Inferior parietal cortex (tissue), 1 donor: ENCODE results near the gene LRRN2.
"Not testable (repeated sequence)": the region's sequence is repeated elsewhere in the genome, so short reads cannot be mapped to it uniquely, and the experiment has no call there.

ENCODE experiments used
- DNase-seq: peaks from one replicate; pipeline ENCODE4 v3.0.0-alpha.2; 2016; ENCODE audit errors: extremely low spot score

LRRN2 gene

GRCh38 chr1:204685236-204686006, at the start of gene LRRN2:
LRRN2 (minus strand) TSS chr1:204685738; CDS start chr1:204619992, 65,746 bp downstream.
- DNase-seq: no peak

DNA sequence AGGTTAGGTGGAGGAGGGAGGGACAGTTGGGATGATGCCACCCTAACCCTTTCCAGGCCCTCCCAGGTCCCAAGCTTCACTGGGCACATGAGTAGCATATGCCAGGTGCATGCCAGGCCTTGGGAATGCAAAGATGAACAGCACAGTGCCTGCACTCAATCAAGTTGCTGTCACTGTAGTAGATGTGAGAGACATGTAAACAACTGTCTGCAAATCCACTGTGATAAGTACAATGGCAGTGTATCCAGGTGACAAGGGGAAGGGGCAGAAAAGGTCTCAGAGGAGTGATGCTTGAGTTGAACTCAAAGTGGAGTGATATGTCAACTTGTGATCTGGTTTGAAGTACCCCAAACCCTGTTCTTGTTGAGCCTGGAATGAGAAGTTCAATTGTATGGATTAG, 49.5 kb upstream of the LRRN2 start:
- DNase-seq: no peak

DNA sequence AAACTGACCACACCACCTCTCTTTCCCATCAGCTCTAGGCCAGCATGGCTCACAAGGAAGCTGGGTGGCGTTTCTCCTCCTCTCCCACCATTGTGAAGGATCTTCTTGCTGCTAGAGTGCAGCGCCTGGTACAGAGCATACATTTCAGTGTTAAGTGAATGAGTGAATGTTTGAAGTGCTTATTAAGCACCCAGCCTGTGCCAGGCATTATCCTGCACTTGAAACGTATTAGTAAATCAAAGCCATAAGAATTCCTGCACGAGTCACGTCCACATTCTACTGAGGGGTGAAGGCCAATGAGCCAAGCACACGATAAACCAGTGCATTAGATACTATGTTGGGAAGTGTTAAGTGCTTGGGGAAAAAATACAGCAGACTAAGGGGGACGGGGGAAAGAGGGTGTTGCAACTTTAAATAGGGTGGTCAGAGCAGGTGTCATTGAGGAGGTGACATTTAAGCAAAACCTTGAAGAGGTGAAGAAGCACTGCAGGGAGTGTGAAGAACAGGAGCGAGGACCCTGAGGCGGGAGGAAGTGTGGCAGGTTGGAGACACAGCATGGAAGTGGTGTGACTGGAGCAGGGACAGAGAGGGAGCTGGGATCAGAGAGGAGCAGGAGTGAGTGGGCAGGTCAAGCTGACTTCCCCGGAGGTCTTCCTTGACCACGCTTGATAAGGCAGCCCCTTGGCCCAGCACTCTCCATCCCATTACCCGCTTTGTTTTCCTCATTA, 48.5 kb upstream of the LRRN2 start:
- no peak for DNase-seq

- DNase-seq: no peak
Observed at GRCh38 chr1:204733289-204733688, 47.8 kb upstream of the LRRN2 start.

- DNase-seq: no peak
Observed at GRCh38 chr1:204731985-204732575, 46.5 kb upstream of the LRRN2 start.

- DNase-seq: no peak
Observed at GRCh38 chr1:204731509-204731908, 46.0 kb upstream of the LRRN2 start.

GRCh38 chr1:204730826-204731459, 45.4 kb upstream of the LRRN2 start:
- DNase-seq: no peak

- no peak for DNase-seq
Observed at GRCh38 chr1:204729516-204729915, 44.0 kb upstream of the LRRN2 start.

DNA sequence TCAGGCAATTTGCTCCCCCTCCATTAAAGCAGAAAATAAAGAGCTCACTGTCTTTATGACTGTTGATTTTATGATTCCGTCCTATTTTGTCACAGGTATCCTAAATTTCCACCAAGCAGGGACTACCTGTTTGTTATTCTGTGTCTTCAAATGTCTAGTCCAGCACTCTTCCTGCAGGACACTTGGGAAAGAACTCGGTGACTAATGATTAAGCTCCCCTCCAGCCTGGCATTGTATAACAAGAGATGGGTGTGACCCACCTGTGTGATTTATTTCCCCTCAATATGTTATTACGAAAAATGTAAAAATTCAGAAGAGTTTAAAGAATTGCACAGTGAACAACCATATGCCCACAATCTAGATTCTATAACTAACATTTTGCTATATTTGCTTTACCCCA, 42.9 kb upstream of the LRRN2 start:
- DNase-seq: no peak

DNA sequence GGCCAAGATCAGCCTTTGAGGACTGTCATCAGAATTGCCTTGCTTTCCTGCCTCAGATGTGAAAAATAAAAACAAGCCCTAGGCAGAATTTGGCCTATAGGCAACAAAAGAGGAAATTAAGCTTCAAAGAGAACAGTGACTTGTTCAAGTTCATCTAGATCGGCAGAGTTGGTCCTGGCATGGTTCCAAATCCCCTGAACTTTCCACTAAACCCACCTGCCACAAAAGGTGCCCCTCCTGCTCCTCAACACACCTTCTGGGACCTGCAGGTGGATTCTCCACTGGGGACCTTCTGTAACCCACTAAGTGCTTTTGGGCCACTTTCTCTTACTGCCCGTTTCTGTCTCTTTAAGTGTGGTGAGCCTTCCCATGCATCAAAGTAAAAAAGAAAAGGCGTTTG, 42.5 kb upstream of the LRRN2 start:
- no peak for DNase-seq

DNA sequence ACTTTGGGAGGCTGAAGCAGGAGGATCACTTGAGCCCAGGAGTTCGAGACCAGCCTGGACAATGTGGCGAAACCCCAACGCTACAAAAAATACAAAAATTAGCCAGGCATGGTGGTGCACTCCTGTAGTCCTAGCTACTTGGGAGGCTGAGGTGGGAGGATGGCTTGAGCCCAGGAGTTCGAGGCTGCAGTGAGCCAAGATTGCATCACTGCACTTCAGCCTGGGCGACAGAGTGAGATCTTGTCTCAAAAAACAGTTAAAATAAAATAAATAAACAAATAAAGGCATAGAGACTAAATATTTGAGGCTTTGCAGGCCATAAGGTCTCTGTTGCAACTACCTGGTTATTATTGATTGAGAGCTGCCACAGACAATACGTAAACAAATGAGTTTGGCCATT, 41.9 kb upstream of the LRRN2 start:
- DNase-seq: not testable (repeated sequence)

DNA sequence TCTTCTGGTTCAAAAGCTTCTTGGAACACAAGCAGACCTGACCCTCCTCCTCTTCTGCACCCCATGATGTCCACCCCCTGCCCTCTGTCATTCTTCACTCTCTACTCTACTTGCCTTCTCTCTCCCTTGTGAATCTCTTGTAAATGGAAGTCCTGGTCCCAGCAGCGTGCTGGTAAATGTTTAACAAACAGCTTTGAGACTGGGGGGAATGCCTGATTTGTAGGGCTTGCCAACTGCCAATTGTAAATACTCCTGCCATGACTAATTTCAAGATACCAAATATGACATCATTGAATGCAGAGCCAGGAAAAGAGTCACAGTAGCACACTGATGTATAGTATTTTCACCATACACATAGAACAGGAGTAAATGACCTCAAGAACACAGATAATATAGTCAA, 40.9 kb upstream of the LRRN2 start:
- no peak for DNase-seq

DNA sequence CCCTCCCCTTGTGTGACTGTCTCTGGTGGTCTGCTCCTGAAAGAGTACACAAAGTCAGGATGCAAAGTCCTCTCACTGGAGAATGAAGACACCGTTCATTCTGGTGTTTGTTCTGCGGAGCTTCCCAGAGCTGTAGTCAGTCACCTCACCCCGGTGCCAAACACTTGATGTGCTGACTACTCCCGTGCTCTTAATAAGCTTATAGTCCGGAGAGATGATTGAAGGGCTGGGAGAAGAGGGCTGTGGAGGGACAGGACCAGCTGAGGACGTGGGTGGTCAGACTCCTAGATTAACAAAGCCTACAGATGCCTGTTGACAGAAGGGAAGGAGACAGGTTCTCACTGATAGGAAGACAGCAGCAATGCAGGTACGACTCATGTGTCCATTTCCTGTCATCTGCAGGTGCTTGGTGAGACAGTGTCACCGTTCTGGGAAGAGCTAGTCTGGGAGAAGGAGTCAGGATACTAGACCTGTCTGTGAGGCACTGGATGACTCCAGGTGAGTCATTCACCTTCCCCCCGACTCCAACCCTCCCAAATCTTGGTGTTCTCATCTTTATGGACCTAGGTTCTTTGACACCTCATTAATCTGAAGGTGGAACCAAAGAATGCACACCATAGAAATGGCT, 40.4 kb upstream of the LRRN2 start:
- no peak for DNase-seq

DNA sequence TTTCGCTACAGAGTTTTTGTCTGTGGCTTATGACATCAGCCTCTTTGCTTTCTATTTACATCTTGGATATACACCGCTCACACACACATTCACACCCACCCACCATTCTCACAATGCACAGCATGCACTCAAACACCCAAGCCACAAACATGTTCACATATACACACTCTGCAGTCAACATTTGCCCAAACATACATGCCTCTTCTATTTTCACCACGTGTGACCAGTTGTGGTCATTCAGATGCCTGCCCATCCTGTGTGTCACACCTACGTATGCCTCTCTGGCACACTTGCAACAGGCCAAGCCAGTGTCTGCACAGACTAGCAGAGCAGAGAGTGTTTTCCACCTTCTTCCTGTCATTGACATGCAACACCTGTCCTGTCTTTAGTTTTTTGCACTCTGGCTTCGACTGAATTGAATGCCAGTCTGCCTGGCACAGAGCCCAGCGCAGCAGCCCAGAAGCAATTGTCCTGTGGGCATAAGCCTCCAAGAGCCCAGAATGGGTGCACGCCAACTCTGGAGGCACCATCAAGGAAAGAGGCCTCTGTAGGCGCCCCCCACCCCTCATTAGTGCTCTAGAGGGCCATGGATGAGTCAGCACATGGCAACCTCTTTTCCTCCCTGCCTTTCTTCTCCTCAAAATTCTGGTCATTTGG, 37.7 kb upstream of the LRRN2 start:
- peak; percentile 32 for DNase-seq

- no peak for DNase-seq
Observed at GRCh38 chr1:204721373-204722055, 36.0 kb upstream of the LRRN2 start.

GRCh38 chr1:204716660-204717059, 31.1 kb upstream of the LRRN2 start:
- no peak for DNase-seq

GRCh38 chr1:204714861-204715511, 29.4 kb upstream of the LRRN2 start:
- DNase-seq: no peak

DNA sequence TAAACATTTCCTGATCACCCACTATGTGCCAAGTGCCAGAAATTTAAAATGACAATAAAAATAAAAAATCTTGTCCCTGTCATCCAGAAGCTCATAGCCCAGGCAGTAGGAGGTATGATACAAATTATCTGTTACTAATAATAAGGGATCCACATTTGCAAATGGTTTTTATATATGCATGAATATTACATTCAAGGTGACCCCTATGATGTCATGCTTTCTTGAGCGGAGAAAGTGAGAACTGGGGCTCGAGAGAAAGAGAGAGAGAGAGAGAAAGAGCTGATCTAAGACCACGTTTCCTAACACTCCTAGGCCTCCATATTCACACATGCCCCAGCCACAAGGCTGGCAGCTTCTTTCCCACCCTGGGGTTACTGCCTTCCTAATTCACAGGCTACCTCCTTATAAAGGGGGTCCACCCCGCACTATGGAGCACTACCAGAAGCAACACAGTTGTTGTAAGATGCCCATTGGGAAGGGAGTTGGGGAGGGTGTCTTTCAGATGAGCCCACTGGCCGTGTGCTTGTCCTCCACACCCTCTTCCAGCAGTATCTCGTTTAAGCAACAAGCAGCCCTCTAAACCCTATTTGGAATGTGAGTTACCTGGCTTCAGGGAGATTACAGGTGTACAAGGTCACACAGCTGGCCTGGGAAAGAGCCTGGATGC, 28.8 kb upstream of the LRRN2 start:
- DNase-seq: no peak

DNA sequence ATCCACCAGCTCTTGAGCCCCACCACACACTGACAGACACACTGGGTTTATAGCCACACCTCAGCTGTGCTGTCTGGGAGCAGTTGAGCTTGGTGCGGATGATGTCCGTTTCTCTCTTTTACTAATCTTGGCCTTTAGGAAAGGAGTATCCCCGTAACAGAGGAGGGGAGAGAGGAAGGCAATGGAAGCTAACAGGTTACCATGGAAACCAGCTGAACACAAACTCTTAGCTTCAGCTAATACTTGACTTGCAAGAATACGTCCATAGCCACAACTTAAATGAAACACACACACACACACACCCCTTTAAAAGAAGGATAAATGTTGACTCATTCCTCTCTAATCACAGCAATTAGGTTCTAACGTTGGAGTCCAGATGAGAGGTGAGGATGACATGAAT, 28.0 kb upstream of the LRRN2 start:
- DNase-seq: no peak
